Embryonic facial prominence (tissue), 1 donor: ENCODE results near the gene CEP131.
"Not testable (repeated sequence)": the region's sequence is repeated elsewhere in the genome, so short reads cannot be mapped to it uniquely, and the experiment has no call there.

Experiments
- DNase-seq: peaks from one replicate; pipeline ENCODE4 v3.0.0-alpha.2; 2016; ENCODE audit errors: extremely low spot score

Gene CEP131

DNA sequence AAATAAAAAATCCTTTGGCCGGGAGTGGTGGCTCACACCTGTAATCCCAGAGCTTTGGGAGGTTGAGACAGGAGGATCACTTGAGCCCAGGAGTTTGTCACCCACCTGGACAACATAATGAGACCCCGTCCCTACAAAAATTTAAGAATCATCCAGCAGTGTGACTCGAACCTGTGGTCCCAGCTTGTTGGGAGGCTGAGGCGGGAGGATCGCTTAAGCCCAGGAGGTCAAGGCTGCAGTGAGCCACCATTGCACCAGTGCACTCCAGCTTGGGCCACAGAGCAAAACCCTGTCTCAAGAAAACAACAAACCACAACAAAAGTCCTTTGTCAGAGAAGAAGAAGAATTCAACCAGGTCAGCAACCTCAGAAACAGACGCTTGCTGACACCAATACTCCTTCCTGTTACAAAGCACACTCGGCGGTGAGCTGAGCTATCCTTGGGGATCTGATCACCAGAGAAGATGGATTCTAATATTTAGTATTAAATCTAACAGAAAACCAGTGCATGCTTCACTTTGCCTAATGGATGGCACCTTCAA lies 70.4 kb downstream of the CEP131 start:
- no peak for DNase-seq

DNA sequence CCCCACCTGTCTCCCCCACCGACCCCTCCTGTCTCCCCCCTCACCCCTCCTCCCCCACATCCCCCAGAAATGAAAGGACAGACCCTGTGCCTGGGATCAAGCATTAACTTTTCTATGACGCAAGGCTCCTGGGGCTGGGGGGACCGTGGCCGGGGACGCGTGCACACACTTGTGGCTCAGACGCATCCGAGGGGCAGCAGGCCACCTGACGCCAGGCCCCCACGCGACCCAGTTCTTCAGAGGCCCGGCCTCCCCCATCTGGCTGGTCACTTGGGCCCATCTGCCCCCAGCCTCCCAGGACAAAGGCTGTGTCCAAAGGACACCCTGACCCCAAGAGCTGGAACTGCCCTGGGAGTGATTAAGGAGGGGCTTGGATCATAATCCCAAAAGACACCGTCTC lies 71.5 kb downstream of the CEP131 start:
- no peak for DNase-seq

DNA sequence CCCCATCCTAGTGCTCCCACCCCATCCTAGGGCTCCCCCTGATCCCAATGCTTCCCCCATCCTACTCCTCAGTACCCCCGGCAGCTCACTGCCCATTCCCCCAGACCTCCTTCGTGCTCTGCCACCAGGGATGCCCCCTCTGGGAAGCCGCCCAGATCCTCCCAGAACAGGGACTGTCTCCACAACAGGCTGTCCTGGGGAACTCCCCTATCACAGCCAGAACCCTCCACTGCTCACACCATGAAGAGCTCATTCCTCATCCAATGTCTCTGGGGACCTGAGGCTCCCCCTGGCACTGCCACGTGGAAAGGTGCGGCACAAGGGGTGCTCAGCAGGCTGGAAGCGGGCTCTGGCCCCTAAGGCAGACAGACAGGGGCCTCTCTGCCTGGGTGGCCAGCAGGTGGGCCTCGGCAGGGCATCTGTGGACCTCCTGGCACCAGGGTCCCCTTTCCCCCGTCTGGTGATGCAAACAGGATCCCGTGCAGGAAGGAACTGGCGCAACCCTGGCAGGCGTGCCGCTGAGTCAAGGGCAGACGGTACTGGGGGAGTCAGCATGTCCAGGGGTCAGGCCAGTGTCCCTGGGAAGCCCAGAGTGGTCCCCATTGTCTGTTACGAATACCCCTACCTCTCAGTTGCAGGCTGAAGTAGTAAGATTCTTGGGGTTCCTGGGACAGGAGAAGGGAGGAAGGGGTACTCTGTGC lies 72.2 kb downstream of the CEP131 start:
- DNase-seq = no peak

DNA sequence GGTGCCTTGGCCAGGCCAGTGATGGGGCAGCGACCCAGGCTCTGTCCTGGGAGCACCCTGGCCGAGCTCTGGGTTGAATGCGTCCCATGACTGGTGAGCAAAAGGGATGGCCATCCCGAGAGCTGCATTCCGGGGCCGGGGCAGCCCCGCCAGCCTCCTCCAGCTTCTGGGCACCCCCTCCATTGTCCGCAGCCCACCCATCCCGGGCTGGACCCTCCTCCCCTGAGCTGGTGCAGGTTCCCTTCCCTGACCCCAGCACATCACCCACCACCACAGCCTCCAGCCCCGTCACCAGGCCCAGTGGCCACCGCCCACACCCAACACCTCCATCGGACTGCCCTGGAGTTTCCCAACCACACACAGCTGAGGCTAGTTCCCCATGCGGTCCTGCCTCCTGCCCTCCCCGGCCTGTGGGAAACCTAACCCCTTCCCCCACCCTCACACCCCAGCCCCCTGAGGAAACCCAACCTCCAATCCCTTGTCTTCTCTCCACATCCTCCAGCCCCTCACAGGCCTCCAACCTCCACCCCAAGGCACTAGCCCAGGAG lies 73.7 kb downstream of the CEP131 start:
- DNase-seq = no peak

DNA sequence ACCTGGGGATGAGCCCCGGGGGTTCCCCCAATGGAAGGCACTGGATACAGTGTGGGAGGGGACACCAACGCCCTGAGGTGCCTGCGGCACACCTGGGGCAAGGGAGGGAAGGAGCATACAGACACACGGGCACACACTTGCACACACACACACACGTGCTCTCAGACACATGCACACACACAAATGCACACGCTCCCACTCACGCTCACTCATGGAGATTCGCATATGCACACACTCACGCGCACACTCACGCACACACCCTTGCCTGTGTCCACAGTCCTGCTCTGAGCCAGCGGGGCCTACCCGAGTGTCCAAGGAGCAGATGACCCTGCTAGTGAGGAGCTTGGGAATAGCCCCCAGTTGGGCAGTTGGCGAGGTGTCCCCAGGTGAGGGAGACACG lies 74.2 kb downstream of the CEP131 start:
- no peak for DNase-seq

DNA sequence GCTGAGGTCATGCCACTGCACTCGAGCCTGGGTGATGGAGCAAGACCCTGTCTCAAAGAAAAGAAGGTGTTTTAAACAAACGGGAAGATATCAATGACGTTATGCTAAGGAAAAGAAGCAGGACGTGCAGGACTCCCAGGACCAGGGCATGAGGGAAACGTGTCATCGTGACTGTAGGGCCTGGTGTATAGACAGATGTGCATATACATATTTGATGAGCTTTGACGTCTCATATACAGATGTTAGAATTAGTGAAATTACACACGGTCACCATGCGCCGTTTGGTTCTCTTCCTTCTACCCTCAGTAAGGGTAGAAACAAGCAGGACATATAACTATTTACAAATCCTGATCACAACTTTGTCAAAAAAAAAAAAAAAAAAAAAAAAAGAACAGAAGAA lies 75.1 kb downstream of the CEP131 start:
- no peak for DNase-seq

DNA sequence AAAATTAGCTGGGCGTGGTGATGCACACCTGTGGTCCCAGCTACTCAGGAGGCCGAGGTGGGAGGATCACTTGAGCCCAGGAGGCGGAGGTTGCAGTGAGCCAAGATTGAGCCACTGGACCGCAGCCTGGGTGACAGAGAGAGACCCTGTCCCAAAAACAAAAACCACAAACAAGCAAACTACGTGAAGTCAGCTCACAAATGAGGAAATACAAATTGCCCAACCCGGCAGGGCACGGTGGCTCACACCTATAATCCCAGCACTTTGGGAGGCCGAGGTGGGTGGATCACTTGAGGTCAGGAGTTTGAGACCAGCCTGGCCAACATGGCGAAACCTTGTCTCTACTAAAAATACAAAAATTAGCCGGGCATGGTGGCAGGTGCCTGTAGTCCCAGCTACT lies 76.6 kb downstream of the CEP131 start:
- DNase-seq = not testable (repeated sequence)

DNA sequence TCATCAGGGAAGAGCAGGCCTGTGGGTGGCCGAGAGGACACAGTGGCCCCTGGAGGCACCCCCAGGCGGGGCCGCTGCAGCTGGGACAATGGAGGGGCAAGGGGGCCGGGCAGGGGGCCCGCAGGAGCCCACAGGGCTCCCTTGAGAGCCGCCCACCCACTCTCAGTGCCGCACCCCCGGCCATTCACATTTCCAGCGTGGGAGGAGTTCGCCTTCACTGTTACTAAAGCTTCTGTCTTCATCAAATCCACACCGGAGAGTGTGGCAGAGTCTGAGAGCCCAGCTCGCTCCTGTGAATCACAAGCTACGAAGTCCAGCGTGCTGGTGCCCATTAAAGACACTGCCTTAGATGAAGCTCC lies 78.4 kb downstream of the CEP131 start:
- DNase-seq = no peak

DNA sequence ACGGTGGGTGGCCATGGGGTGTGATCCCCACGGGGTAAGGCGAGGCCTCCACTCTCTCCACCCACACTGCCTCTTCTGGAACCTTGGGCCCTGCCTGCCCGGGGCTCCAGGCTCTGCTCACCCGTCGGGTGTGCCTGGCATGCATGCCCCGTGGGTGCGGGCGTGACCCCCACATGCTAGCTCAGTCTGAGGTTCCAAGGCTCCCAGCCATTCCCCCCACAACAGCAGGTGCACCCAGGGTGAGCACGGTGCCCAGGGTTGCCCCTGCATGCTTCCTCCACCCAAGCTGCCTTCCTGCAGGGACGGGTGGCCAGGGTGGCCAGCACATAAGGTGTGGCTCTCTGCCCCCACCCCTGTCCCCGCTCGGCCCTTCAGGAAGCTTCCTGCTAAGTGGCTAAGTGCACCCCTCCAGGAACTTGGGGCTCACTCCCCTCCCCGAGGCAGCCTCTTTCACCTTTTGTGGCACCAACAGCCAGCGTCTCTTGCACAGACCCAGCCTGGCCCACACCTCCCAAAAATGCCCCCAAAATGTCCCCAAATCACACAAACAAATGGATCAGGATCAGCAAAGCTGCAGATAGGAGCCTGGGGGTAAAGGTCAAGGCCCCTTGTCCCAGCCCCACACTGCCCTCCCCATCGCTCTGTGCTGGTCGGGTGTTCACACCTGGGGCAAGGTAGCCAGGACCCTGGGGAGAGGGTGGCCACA lies 78.9 kb downstream of the CEP131 start:
- no peak for DNase-seq

DNA sequence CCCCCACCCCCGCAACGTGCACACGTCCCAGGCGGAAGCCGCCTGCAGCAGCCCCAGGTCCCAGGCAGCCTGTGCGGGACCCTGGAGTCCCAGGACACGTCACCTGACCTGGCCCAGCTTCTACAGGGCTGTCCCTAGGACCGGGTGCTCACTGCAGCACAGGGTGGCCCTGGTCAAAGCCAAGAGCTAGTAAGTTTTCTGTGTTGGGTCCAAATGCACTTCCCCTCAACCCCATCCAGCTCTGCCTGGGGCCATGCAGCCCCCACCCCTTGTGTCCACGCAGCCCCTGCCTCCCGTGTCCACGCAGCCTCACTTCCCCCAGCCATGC lies 79.6 kb downstream of the CEP131 start:
- DNase-seq = no peak

DNA sequence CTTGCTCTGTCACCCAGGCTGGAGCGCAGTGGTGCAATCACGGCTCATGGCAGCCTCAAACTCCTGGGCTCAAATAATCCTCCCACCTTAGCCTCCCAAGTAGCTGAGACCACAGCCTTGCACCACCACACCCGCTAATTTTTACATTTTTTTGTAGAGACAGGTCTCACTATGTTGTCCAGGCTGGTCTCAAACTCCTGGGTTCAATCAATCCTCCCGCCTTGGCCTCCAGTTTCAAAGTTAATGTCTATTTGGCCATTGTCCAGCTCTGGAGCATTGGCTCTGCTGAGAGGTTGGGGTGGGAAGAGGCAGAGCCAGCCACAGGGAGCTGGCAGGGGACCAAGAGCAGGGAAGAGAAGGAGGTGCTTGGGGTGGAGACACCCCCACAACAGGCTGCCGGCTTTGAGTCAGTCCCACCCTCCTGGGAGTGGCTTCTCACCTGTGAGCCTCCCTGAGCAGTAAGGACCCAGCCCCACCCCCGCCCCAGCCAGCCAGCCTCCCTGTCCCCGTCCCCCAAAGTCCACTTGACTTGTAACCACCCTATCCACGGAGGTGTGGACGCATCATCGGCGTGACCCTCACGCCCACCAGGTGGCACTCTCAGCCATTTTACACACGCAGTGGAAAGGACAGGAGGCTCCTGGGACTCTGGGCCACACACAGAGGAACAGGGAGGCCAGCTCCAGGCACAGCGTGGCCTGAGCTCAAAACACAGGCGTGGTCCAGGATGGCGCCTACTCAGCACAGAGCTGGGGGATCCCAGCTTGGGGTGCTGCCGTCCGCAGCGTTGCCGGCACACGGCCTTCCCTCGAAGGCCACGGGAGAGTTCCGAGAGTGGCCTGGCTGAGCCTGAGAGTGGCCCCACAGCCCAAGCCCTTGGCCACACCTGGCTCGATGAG lies 80.2 kb downstream of the CEP131 start:
- DNase-seq = no peak

DNA sequence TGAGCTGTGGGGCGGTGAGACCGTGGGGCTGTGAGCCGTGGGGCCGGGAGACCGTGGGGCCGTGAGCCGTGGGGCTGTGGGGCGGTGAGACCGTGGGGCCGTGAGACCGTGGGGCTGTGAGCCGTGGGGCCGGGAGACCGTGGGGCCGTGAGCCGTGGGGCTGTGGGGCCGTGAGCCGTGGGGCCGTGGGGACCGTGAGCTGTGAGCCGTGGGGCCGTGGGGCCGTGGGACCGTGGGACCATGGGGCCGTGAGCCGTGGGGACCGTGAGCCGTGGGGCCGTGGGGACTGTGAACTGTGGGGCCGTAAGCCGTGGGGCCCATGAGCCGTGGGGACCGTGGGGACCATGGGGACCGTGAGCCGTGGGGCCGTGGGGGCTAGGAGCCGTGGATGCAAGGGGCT lies 82.1 kb downstream of the CEP131 start:
- DNase-seq = no peak

DNA sequence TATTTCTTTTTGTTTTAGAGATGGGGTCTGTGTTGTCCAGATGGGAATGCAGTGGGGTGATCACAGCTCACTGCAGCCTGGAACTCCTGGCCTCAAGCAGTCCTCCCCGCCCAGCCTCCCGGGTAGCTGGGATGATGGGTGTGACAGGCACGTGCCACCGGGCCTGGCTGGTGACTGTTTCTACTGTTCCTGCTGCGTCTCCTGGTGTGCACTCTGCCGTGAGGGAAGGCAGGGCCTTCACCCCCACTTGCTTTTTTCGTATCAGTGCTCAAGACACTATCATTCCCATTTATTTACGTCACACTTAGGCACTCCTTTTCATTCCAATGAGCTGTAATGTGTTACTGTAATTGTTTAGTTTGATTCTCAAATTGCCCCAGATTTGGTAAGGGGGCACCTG lies 82.7 kb downstream of the CEP131 start:
- DNase-seq = no peak
